MM.1S (cell line): ENCODE data around the gene ARL15.

ENCODE experiments used
- DNase-seq: peaks from one replicate; pipeline ENCODE4 v3.0.0-alpha.2; 2015
- H2AFZ ChIP-seq: fragments of 300-600 bp; sonication (generic); 2 replicates; pipeline ENCODE4 v1.6.0; 2016; ENCODE audit warnings: antibody characterized with exemption, low read length
- H3F3A ChIP-seq: fragments of 300-600 bp; sonication (generic); 2 replicates; pipeline ENCODE4 v1.6.1; 2016; ENCODE audit warnings: mild to moderate bottlenecking, antibody characterized with exemption, low read length, moderate library complexity, mixed read lengths; ENCODE audit not compliant: insufficient read depth
- H3K27ac ChIP-seq: fragments of 300-600 bp; sonication (generic); 2 replicates; pipeline ENCODE4 v1.5.1; 2016; ENCODE audit warnings: mild to moderate bottlenecking, low read length
- H3K27me3 ChIP-seq: fragments of 300-600 bp; sonication (generic); replicated peaks from 2 replicates; pipeline ENCODE4 v1.6.0; 2016; ENCODE audit warnings: low read length; ENCODE audit not compliant: insufficient read depth
- H3K36me3 ChIP-seq: fragments of 300-600 bp; sonication (generic); replicated peaks from 2 replicates; pipeline ENCODE4 v1.6.1; 2016; ENCODE audit warnings: mild to moderate bottlenecking, low read length, mixed read lengths; ENCODE audit not compliant: insufficient read depth
- H3K4me1 ChIP-seq: fragments of 300-600 bp; sonication (generic); 2 replicates; pipeline ENCODE4 v1.6.1; 2016; ENCODE audit warnings: low read length, mixed read lengths
- H3K4me2 ChIP-seq: fragments of 300-600 bp; sonication (generic); 2 replicates; pipeline ENCODE4 v1.6.0; 2016; ENCODE audit warnings: low read depth, low read length
- H3K4me3 ChIP-seq: fragments of 300-600 bp; sonication (generic); 2 replicates; pipeline ENCODE4 v1.5.1; 2016; ENCODE audit warnings: low read length, mixed read lengths
- H3K79me2 ChIP-seq: fragments of 300-600 bp; sonication (generic); 2 replicates; pipeline ENCODE4 v1.6.1; 2016; ENCODE audit warnings: mixed run types, low read length, mixed read lengths
- H3K9ac ChIP-seq: fragments of 300-600 bp; sonication (generic); 2 replicates; pipeline ENCODE4 v1.6.1; 2016; ENCODE audit warnings: low read length, mixed read lengths
- H3K9me2 ChIP-seq: fragments of 300-600 bp; sonication (generic); replicated peaks from 2 replicates; pipeline ENCODE4 v1.6.1; 2016; ENCODE audit warnings: mild to moderate bottlenecking, low read length, mixed read lengths; ENCODE audit not compliant: insufficient read depth
- H3K9me3 ChIP-seq: fragments of 300-600 bp; sonication (generic); replicated peaks from 2 replicates; pipeline ENCODE4 v1.6.1; 2016; ENCODE audit warnings: mild to moderate bottlenecking, low read length, mixed read lengths; ENCODE audit not compliant: insufficient read depth
- H4K20me1 ChIP-seq: fragments of 300-600 bp; sonication (generic); 2 replicates; pipeline ENCODE4 v1.6.1; 2016; ENCODE audit warnings: mild to moderate bottlenecking, low read length, moderate library complexity, mixed read lengths; ENCODE audit not compliant: insufficient read depth
- EZH2 ChIP-seq: fragments of 300-600 bp; sonication (generic); optimal IDR thresholded peaks from 2 replicates; pipeline ENCODE3; 2017; ENCODE audit warnings: low read depth, mild to moderate bottlenecking, antibody characterized with exemption, low read length, mixed read lengths
- EZH2phosphoT487 ChIP-seq: fragments of 300-600 bp; sonication (generic); IDR thresholded peaks from 2 replicates; pipeline ENCODE4 v1.6.1; 2018; ENCODE audit warnings: antibody characterized with exemption, low read length
- TF ChIP-seq, protein P1 (sequence below): fragments of 300-600 bp; sonication (generic); IDR thresholded peaks from 2 replicates; pipeline ENCODE4 v1.5.1; 2016; ENCODE audit warnings: antibody characterized with exemption, low read length, mixed read lengths

The ARL15 gene

DNA sequence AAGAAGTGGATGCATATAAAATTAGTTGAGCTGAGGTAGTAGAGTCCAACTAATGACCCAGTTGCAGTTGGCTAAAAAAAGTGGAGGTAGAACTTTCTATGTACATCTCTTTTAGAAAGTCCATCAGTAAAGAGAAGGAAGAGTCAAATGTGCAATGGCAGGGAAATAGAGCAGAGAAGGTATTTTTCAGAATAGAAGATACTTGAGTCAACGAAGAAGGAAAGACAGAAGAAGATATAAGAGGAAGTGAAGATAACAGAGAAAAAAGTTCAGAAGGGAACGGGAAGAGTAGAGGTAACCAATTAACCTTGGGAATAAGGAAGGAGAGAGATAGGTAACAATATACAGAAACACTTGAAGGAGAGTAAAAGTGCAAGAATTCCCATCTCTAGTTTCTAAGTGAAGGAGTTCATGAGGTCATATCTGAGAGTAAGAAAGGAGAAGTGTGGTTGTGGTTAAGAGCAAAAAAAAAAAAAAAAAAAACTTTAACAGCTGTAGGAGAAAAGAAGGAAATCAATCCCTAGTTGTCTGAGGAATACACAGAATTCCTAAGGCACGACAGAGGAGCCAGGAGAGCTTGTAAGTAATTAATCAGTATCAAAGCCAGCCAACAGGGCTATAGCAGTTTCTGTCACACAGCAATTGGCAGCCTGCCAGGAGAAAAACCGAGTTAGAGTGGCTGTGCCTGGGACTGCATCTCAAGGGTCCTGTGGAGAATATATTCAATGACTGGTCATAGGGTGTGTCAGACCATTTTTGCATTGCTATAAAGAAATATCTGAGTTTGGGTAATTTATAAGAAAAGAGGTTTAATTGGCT is 61.0 kb downstream of the ARL15 start:
- DNase-seq: peak; percentile 39
- Histone ChIP-seq H3K27me3 (no peaks in the 10 kb centered on the region), H4K20me1 (no peaks in the 10 kb centered on the region)

DNA sequence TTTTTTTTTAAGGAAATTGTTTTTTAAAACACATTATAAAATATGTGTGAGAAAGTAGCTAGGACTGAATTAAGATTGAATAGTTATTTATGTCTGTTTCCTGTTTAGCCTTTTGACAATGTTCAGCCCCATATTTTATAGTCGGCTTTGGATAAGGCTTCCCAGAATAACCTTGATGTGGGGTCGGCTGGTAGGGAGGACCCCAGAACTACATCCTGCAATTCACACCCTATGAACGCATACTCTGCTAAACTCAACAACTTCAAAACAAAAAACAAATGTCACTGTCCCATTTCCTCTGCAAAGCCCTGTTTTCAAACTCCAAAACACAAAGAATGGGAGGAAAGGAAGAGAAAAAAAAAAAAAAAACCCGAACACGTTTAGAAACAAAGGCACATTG is 63.1 kb downstream of the ARL15 start:
- Histone ChIP-seq H3K9ac (no peak overlapping the region), H4K20me1 (no peaks in the 10 kb centered on the region), H2AFZ (no peak overlapping the region), H3K9me3 (no peaks in the 10 kb centered on the region), H3K27me3 (no peaks in the 10 kb centered on the region), H3K4me1 (no peaks in the 10 kb centered on the region), H3K4me3 (no peak overlapping the region), H3F3A (no peaks in the 10 kb centered on the region), H3K36me3 (no peaks in the 10 kb centered on the region), H3K79me2 (no peaks in the 10 kb centered on the region), H3K27ac (no peak overlapping the region), H3K4me2 (no peak overlapping the region), H3K9me2 (no peaks in the 10 kb centered on the region)
- DNase-seq: no peak
- TF ChIP-seq, protein P1, sequence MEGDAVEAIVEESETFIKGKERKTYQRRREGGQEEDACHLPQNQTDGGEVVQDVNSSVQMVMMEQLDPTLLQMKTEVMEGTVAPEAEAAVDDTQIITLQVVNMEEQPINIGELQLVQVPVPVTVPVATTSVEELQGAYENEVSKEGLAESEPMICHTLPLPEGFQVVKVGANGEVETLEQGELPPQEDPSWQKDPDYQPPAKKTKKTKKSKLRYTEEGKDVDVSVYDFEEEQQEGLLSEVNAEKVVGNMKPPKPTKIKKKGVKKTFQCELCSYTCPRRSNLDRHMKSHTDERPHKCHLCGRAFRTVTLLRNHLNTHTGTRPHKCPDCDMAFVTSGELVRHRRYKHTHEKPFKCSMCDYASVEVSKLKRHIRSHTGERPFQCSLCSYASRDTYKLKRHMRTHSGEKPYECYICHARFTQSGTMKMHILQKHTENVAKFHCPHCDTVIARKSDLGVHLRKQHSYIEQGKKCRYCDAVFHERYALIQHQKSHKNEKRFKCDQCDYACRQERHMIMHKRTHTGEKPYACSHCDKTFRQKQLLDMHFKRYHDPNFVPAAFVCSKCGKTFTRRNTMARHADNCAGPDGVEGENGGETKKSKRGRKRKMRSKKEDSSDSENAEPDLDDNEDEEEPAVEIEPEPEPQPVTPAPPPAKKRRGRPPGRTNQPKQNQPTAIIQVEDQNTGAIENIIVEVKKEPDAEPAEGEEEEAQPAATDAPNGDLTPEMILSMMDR: no peak
- no peak for TF ChIP-seq EZH2phosphoT487
- TF ChIP-seq EZH2: no peak

More for the DNA sequence above, 61.0 kb downstream of the ARL15 start:
- Histone ChIP-seq H3K36me3 (no peaks in the 10 kb centered on the region), H3K9me3 (no peaks in the 10 kb centered on the region), H3K4me2 (no peak overlapping the region), H3K9ac (no peak overlapping the region), H3K4me3 (no peak overlapping the region), H3F3A (no peaks in the 10 kb centered on the region), H3K27ac (no peak overlapping the region), H2AFZ (no peak overlapping the region), H3K9me2 (no peaks in the 10 kb centered on the region), H3K4me1 (no peaks in the 10 kb centered on the region), H3K79me2 (no peaks in the 10 kb centered on the region)
- TF ChIP-seq EZH2 (no peak), EZH2phosphoT487 (no peak)
- TF ChIP-seq, protein P1: no peak

DNA sequence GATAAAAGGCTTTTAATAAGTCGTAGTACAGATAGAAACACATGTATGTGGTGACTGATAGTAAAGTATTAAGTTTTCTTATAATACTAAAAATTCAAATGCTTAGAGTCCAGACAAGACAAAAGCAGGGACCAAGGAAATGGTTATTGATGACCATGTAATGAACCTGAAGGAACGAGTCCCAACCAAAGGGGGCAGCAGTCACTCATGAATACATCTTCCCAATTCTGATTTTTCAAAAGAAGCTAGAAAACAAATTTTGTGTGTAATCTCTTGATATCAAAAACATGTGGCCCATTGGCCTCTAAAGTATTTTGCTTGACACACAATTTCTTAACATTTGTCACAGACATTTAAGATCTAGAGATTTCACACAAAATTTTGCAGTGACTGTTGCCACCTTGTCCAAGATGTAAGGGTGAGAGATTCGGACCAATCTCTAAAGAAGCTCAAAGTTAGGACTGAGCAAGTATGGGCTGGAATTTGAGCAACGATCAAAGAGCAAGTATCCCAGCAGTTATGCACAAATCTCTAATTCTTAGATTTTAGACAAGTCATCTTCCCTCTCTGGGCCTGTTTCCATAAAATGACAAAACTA is 66.8 kb downstream of the ARL15 start:
- H4K20me1 ChIP-seq: no peaks in the 10 kb centered on the region
- no peaks in the 10 kb centered on the region for H3K79me2 ChIP-seq
- H3K4me3 ChIP-seq: no peak overlapping the region
- TF ChIP-seq, protein P1: peak; percentile 73
- TF ChIP-seq EZH2phosphoT487: no peak
- H3K4me1 ChIP-seq: no peaks in the 10 kb centered on the region
- no peaks in the 10 kb centered on the region for H3K9me2 ChIP-seq
- H3K9me3 ChIP-seq: no peaks in the 10 kb centered on the region
- H3K4me2 ChIP-seq: no peak overlapping the region
- no peak overlapping the region for H2AFZ ChIP-seq
- H3F3A ChIP-seq: no peaks in the 10 kb centered on the region
- H3K27me3 ChIP-seq: no peaks in the 10 kb centered on the region
- DNase-seq: peak; percentile 21
- no peak overlapping the region for H3K27ac ChIP-seq
- no peaks in the 10 kb centered on the region for H3K36me3 ChIP-seq
- H3K9ac ChIP-seq: no peak overlapping the region
